HG03103 (cell line): Measurements from ENCODE around the gene ITPKB.

ENCODE experiments used
- ATAC-seq: cut with Tn5 transposase; IDR thresholded peaks from one replicate; pipeline ENCODE4 v1.9.1; 2021; ENCODE audit warnings: low read depth; ENCODE audit not compliant: unreplicated experiment

ITPKB gene

GRCh38 chr1:226672339-226672762 lies 66.7 kb downstream of the ITPKB start:
- ATAC-seq, result no peak

- ATAC-seq, result no peak
Measured at GRCh38 chr1:226671277-226671676, 67.8 kb downstream of the ITPKB start.

GRCh38 chr1:226670073-226670472 lies 69.0 kb downstream of the ITPKB start:
- no peak for ATAC-seq

DNA sequence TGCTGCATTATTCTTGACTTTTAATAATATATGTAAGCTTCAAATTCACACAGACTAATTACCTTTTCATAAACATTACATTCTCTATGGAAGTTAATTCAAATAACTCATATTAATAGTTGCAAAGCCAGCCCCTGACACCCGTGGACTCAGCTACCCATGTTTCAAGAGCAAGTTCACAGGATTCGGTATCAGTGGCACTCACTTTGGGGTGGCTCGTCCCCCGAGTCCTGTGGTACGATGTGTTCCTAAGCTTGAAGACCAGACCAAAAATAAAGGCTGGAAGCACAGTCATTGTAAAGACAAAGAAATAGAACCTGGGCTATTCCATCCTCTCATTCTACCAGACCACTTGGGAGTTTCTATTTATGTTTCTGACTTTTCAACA lies 70.9 kb downstream of the ITPKB start:
- no peak for ATAC-seq

- ATAC-seq, result no peak
Measured at GRCh38 chr1:226666692-226667091, 72.4 kb downstream of the ITPKB start.

DNA sequence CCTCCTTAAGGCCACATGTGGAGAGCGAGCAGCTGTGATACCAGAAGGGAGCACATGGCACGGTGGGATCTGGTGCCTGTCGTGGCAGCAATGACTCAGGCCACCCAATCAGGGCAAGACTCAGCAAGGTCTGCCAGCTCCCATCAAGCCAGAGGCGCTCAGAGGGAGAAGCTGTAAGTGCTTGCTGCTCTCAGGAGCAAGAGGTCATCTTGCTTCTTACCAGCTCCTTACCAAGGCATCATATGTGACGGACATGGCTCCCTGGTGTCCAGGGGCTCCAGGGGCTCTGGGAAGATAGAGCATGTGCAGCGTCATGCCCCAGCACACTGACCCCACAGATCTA lies 72.9 kb downstream of the ITPKB start:
- no peak for ATAC-seq

GRCh38 chr1:226665505-226666163 lies 73.4 kb downstream of the ITPKB start:
- ATAC-seq, result no peak

DNA sequence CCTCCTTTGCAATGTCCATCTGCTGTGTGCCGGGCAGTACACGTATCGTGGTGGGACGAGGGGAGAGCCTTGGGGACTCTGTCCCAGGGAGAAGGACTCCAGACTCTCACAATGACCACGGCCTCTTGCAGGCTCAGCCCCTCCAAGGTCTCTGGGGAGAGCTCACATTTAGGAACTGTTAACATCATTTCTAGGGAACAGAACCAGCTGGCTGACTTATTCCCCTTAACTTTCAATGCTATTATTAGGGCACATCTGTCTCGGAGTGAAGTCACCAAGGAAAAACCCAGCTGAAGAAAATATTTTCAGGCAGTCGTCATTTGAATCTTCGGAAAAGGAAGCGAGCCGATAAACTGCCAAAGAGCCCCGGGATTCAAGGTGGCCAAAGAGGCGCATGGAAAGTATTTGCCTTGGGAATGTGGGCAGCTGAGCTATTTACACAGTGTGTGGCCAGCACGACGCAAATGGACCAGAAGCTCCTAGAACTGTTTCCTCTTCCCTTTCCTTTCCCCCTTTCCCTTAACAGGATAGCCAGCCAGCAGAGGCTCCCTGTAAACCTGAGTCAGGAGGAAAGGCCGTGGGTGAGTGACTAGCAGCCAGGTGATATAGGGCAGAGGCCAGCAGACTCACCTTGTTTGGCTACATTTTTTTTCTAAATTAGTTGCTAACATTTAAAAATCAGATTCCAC lies 74.5 kb downstream of the ITPKB start:
- ATAC-seq, result no peak

GRCh38 chr1:226663327-226663704 lies 75.8 kb downstream of the ITPKB start:
- ATAC-seq, result no peak

- ATAC-seq, result peak; percentile 92
Measured at GRCh38 chr1:226662642-226663326, 76.3 kb downstream of the ITPKB start.

- ATAC-seq, result no peak
Measured at GRCh38 chr1:226661965-226662364, 77.1 kb downstream of the ITPKB start.

- no peak for ATAC-seq
Measured at GRCh38 chr1:226661271-226661670, 77.8 kb downstream of the ITPKB start.

GRCh38 chr1:226660410-226661182 lies 78.5 kb downstream of the ITPKB start:
- no peak for ATAC-seq

DNA sequence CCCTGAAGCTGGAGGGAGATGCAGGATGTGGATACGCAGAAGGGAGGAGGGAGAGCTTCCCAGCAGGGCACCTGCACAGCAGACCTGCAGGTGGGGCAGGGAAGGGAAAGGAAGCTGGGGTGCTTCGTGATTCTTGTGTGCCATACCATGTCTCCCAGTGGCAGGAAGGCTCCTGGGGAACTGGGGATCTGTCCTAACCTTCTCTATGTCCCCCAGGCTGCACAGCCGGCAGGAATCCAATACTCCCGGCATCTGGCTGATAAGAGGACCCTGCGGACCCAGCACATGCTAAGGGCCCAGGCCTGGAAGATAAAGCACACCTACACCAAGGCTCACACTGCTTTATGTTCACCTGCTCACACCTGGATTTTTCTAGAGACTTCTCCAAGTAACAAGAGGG lies 79.4 kb downstream of the ITPKB start:
- no peak for ATAC-seq

GRCh38 chr1:226659136-226659535 lies 79.9 kb downstream of the ITPKB start:
- no peak for ATAC-seq

DNA sequence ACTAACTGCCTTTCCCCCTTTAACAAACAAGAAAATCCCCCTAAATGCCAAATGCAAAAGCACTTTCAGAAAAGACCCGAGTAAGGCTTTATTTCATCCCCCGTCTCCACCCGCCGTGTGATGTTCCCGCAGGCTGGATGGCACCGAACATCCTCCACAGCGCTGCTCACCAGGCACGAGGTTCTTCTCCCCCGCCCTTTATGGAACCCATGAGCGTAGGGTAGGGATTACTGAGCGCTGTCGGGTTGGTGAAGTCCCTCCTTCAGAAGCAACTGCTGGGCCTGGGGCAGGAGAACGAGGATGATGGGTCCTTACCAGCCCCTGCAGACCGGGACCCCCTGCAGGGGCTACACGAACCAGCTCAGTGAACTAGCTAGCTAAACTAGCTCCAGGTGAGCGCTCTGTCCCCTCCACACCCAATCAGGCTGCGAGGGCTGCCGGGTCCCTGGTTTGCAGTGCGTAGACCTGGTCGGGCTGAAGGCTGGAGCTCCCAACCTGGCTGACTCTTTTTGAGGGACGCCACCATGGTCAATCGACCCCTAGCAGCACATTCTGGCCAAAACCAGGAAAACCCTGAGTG lies 80.4 kb downstream of the ITPKB start:
- ATAC-seq, result no peak

DNA sequence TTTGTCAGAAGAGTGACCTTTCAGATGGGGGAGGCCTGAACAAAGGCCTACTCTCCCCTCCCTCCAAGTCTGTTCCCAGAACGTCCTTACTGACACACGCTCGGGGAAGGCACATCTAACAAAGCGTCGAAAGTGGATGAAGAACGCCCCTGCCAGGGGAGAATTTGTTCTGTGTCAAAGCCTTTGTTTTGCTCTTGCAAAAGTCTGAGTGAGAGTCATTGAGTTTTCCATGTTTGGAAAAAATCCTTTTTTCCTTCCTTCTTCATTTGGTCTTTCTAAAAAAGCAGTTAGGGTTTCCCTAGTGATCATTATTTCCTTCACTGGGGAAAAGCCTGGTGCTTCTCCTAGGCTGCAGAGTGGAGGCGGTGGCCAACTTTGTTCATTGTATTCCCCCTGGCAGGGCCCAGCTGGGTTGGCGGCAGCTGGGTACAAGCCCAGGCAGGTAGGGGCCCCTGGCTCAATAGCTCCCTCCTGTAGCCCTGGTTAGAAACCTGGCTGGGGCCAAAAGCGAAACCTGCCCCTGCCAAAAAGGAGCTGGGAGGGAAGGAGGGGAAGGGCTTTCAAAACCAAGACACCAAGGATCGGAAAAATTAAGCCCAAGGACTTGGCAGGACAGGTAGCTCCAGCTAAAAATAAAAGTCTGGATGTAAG lies 81.1 kb downstream of the ITPKB start:
- ATAC-seq, result no peak

GRCh38 chr1:226656601-226657277 lies 82.3 kb downstream of the ITPKB start:
- ATAC-seq, result no peak

GRCh38 chr1:226656201-226656600 lies 82.9 kb downstream of the ITPKB start:
- no peak for ATAC-seq
